ENCODE measurements around the gene ART4.

DNA sequence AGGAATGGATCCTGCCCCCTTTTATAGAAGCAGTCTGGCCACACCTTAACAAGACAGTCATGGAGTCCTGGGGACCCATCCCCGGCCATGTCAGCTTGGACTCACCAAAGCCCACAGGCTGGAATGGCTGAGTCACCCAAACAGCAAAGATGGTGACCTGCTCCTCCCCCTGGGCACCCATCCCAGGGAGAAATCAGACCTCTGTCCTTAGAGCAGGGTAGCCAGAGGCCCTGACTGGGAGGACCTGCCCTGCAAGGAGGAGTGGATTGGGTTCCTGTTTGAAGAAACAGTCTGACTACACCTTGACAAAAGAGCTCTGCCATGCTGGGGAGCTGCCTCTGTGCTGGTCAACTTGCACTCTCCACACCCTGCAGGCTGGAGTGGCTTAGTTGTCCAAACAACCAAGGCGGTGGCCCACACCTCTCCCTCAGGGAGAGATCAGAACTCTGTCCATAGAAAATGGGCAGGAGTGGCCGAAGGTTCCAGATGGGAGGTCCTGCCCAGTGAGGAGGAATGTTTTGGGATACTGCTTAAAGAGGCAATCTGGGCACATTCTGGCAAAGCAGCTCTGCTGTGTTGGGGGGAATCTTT lies 25.7 kb upstream of the ART4 start:
- TF ChIP-seq CTCF (IDR thresholded peaks at IDR 0.05; ENCODE audit: insufficient read depth, low read depth, low read length) (no peak), EZH2 (IDR thresholded peaks at IDR 0.05; ENCODE audit: insufficient read depth, low read length) (no peak)

All from astrocyte (in vitro differentiated cells and primary cell).